BLaER1 treated with 17β-estradiol and CSF1 and Interleukin-3, amounts not matched to agents 10 nM and 100 nM (cell line): ENCODE measurements around the gene GRID2IP.

Source experiments
- H3K27ac ChIP-seq, 11 experiments: shearing (Covaris generic); formaldehyde crosslinking; 2 replicates each; pipeline ENCODE4 v1.8.1; 2022
- H3K27me3 ChIP-seq, 11 experiments: shearing (Covaris generic); formaldehyde crosslinking; 2 replicates each; pipeline ENCODE4 v1.8.1; 2022
- H3K36me3 ChIP-seq, 11 experiments: shearing (Covaris generic); formaldehyde crosslinking; 2 replicates each; pipeline ENCODE4 v1.8.1; 2022
- H3K4me1 ChIP-seq, 10 experiments: shearing (Covaris generic); formaldehyde crosslinking; 2 replicates each; pipeline ENCODE4 v1.8.1; 2022
- H3K4me2 ChIP-seq, 11 experiments: shearing (Covaris generic); formaldehyde crosslinking; 2 replicates each; pipeline ENCODE4 v1.8.1; 2022
- H3K4me3 ChIP-seq, 10 experiments: shearing (Covaris generic); formaldehyde crosslinking; 2 replicates each; pipeline ENCODE4 v1.8.1; 2022
- H3K9ac ChIP-seq, 11 experiments: shearing (Covaris generic); formaldehyde crosslinking; 2 replicates each; pipeline ENCODE4 v1.8.1; 2022
- H3K9me3 ChIP-seq, 11 experiments: shearing (Covaris generic); formaldehyde crosslinking; replicated peaks in 1 of 11; 2 replicates each; pipeline ENCODE4 v1.8.1; 2022
- H4K20me1 ChIP-seq, 11 experiments: shearing (Covaris generic); formaldehyde crosslinking; 2 replicates each; pipeline ENCODE4 v1.8.1; 2022
- Cebpa-rat ChIP-seq, 11 experiments: shearing (Covaris generic); IDR thresholded peaks; 2 replicates each; pipeline ENCODE4 v1.8.1; 2022

GRID2IP gene

GRCh38 chr7:6532516-6532915, 18.7 kb downstream of the GRID2IP start:
- no peak for TF ChIP-seq Cebpa-rat (IDR thresholded peaks at IDR 0.05)
- Histone ChIP-seq H3K4me3 (peak overlapping the region in 7 of 10 experiments; percentile 74 to 93 (median 81); a peak in 12 of 20 replicates), H3K9ac (peak overlapping the region in 8 of 11 experiments; percentile 23 to 87 (median 82); a peak in 16 of 22 replicates), H4K20me1 (peaks cover 0 to 39% (median 3%) of the 10 kb centered on the region in 11 experiments; a peak in 10 of 22 replicates), H3K4me1 (peaks cover 38 to 94% (median 86%) of the 10 kb centered on the region in 10 experiments), H3K27ac (peak overlapping the region in 7 of 11 experiments; percentile 71 to 80 (median 77); a peak in 12 of 22 replicates), H3K27me3 (peaks cover 0 to 80% (median 0%) of the 10 kb centered on the region in 11 experiments; a peak in 5 of 22 replicates), H3K4me2 (peak overlapping the region in 9 of 11 experiments; percentile 89 to 99 (median 97); a peak in 19 of 22 replicates), H3K9me3 (no peaks in the 10 kb centered on the region), H3K36me3 (no peaks in the 10 kb centered on the region)

- H3K27ac ChIP-seq = peak overlapping the region in 8 of 11 experiments; percentile 67 to 80 (median 77); a peak in 15 of 22 replicates
- H3K9ac ChIP-seq = peak overlapping the region in 10 of 11 experiments; percentile 41 to 87 (median 79); a peak in 18 of 22 replicates
- peaks cover 0 to 88% (median 0%) of the 10 kb centered on the region in 11 experiments; a peak in 5 of 22 replicates for H3K27me3 ChIP-seq
Observed at GRCh38 chr7:6531492-6532279, 19.6 kb downstream of the GRID2IP start.

GRCh38 chr7:6530626-6531491, 20.4 kb downstream of the GRID2IP start:
- peaks cover 0 to 83% (median 0%) of the 10 kb centered on the region in 11 experiments; a peak in 5 of 22 replicates for H3K27me3 ChIP-seq
- peaks cover 37 to 96% (median 88%) of the 10 kb centered on the region in 10 experiments for H3K4me1 ChIP-seq
- TF ChIP-seq Cebpa-rat (IDR thresholded peaks at IDR 0.05) = no peak
- H3K9me3 ChIP-seq = no peaks in the 10 kb centered on the region
- peak overlapping the region in 9 of 11 experiments; percentile 1 to 80 (median 77); a peak in 17 of 22 replicates for H3K27ac ChIP-seq
- peaks cover 0 to 44% (median 3%) of the 10 kb centered on the region in 11 experiments; a peak in 10 of 22 replicates for H4K20me1 ChIP-seq
- H3K4me2 ChIP-seq = peak overlapping the region; percentile 86 to 99 (median 96)
- peaks cover 0 to 4% (median 0%) of the 10 kb centered on the region in 11 experiments; a peak in 4 of 22 replicates for H3K36me3 ChIP-seq
- peak overlapping the region; percentile 56 to 93 (median 80) for H3K4me3 ChIP-seq
- H3K9ac ChIP-seq = peak overlapping the region; percentile 39 to 87 (median 79); a peak in 21 of 22 replicates

More at GRCh38 chr7:6531492-6532279, 19.6 kb downstream of the GRID2IP start:
- Histone ChIP-seq H3K9me3 (no peaks in the 10 kb centered on the region), H4K20me1 (peaks cover 0 to 39% (median 3%) of the 10 kb centered on the region in 11 experiments; a peak in 10 of 22 replicates), H3K4me1 (peaks cover 42 to 96% (median 88%) of the 10 kb centered on the region in 10 experiments), H3K4me2 (peak overlapping the region; percentile 86 to 99 (median 96)), H3K36me3 (no peaks in the 10 kb centered on the region), H3K4me3 (peak overlapping the region; percentile 56 to 93 (median 80))
- no peak for TF ChIP-seq Cebpa-rat (IDR thresholded peaks at IDR 0.05)

- Histone ChIP-seq H3K4me3 (peak overlapping the region in 8 of 10 experiments; percentile 73 to 93 (median 81); a peak in 15 of 20 replicates), H3K9me3 (no peaks in the 10 kb centered on the region), H3K27me3 (peaks cover 0 to 75% (median 0%) of the 10 kb centered on the region in 11 experiments; a peak in 5 of 22 replicates), H3K36me3 (peaks cover 0 to 16% (median 0%) of the 10 kb centered on the region in 11 experiments; a peak in 7 of 22 replicates), H3K4me2 (peak overlapping the region; percentile 86 to 99 (median 96); a peak in 21 of 22 replicates), H3K27ac (peak overlapping the region in 6 of 11 experiments; percentile 9 to 80 (median 70); a peak in 11 of 22 replicates), H3K4me1 (peaks cover 35 to 84% (median 78%) of the 10 kb centered on the region in 10 experiments), H4K20me1 (peaks cover 0 to 50% (median 3%) of the 10 kb centered on the region in 11 experiments; a peak in 10 of 22 replicates), H3K9ac (peak overlapping the region in 8 of 11 experiments; percentile 78 to 87 (median 82); a peak in 14 of 22 replicates)
- no peak for TF ChIP-seq Cebpa-rat (IDR thresholded peaks at IDR 0.05)
Observed at GRCh38 chr7:6529643-6530042, 21.6 kb downstream of the GRID2IP start.

- TF ChIP-seq Cebpa-rat (IDR thresholded peaks at IDR 0.05) = no peak
- Histone ChIP-seq H4K20me1 (peaks cover 0 to 50% (median 3%) of the 10 kb centered on the region in 11 experiments; a peak in 10 of 22 replicates), H3K4me1 (peaks cover 26 to 73% (median 68%) of the 10 kb centered on the region in 10 experiments), H3K4me2 (peak overlapping the region in 10 of 11 experiments; percentile 19 to 99 (median 96); a peak in 19 of 22 replicates), H3K9ac (peak overlapping the region in 7 of 11 experiments; percentile 3 to 87 (median 54); a peak in 9 of 22 replicates), H3K27me3 (peaks cover 0 to 65% (median 0%) of the 10 kb centered on the region in 11 experiments; a peak in 5 of 22 replicates), H3K4me3 (peak overlapping the region in 5 of 10 experiments; percentile 12 to 93 (median 81); a peak in 8 of 20 replicates), H3K9me3 (no peaks in the 10 kb centered on the region), H3K27ac (peak overlapping the region in 7 of 11 experiments; percentile 1 to 80 (median 14); a peak in 9 of 22 replicates), H3K36me3 (peaks cover 0 to 27% (median 0%) of the 10 kb centered on the region in 11 experiments; a peak in 8 of 22 replicates)
Observed at GRCh38 chr7:6528401-6529130, 22.7 kb downstream of the GRID2IP start.

- Histone ChIP-seq H3K36me3 (peaks cover 0 to 43% (median 4%) of the 10 kb centered on the region in 11 experiments; a peak in 9 of 22 replicates), H4K20me1 (peaks cover 0 to 41% (median 2%) of the 10 kb centered on the region in 11 experiments; a peak in 9 of 22 replicates), H3K27me3 (peaks cover 0 to 50% (median 0%) of the 10 kb centered on the region in 11 experiments; a peak in 5 of 22 replicates), H3K4me1 (peaks cover 25 to 57% (median 53%) of the 10 kb centered on the region in 10 experiments), H3K9me3 (no peaks in the 10 kb centered on the region), H3K27ac (peak overlapping the region in 6 of 11 experiments; percentile 19 to 62 (median 50); a peak in 10 of 22 replicates), H3K9ac (peak overlapping the region in 9 of 11 experiments; percentile 17 to 87 (median 62); a peak in 15 of 22 replicates), H3K4me2 (peak overlapping the region; percentile 80 to 99 (median 95)), H3K4me3 (peak overlapping the region; percentile 33 to 64 (median 43); a peak in 16 of 20 replicates)
- TF ChIP-seq Cebpa-rat (IDR thresholded peaks at IDR 0.05) = no peak
Observed at GRCh38 chr7:6526997-6527378, 24.3 kb downstream of the GRID2IP start.
